LNCAP (cell line): ENCODE results near the gene NRCAM.

Experiments used
- CTCF ChIP-seq: fragments of 450-650 bp; IDR thresholded peaks from 2 replicates; pipeline ENCODE4 v1.5.1; 2017; ENCODE audit warnings: mild to moderate bottlenecking

NRCAM gene

GRCh38 chr7:108376206-108376605 is 80.0 kb downstream of the NRCAM start:
- no peak for TF ChIP-seq CTCF

DNA sequence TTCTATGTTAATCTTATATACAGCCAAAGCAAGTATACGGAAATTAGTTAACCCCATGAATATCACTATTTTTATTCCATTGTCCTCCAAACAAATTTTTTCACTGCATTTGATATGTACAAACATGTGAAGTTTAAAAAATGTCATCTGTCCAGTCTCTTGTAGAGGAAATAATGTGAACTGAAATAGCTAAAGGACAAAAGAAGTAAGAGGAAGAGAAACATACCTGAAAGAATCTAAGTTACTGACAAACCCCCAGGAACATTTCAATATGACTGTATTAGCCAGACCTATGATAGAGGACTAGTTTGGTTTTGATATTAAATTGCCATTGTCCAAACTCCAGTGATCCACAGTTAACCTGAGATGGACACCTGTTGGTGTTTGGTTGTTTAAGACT is 80.6 kb downstream of the NRCAM start:
- no peak for TF ChIP-seq CTCF

DNA sequence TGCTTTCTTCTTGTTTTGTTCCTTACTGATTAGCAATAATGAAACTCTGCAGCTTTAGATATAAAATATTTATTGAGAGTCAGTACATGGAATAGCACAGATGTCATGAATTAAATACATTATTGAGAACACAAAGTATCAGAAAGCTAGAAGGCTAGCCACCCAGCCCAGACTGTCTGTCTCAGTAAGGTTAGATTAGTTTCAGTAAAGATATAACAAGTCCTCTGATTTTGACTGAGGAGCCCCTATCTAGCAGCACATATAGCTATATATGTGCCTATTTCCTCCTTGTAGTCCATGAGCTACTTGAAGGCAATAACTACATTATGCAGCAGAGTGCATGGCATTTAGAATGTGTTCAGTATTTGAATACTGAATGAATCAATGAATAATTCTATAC is 81.3 kb downstream of the NRCAM start:
- no peak for TF ChIP-seq CTCF

GRCh38 chr7:108372618-108373017 is 83.6 kb downstream of the NRCAM start:
- no peak for TF ChIP-seq CTCF

DNA sequence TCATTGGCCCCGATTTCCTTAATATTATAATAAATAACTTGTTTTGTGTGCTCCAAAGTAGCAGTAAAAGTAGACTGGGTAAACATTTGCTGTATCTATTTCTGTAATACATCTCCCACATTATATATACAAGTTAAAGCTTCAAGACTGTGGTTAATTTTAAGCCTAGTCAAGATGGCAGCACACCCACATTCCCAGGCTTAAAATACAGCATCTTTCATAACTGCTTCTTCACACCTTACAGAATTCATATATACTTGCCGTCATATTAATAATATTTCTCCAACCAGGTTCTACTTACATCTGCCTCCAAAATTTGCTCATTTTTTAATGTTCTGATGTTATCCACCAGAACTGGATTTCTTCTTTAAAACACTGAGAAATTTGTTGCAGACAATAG is 85.6 kb downstream of the NRCAM start:
- TF ChIP-seq CTCF: no peak

DNA sequence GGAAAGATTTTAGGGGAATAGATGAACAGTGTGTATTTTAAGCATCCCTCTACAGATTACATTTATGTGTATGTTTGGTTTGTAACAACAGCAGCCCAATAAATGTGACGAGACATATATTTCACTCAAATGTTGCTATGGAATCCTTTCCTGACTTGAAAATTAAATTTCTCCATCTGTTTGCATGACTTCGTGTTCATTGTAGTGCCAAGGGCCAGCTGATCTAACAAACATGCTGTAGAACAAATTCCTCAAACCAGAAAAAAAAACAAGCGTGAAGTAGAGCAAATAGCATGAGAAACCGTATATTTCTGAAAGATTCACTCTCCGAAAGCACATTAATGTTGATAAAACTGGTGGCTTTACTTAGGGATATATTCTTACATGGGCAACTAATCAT is 87.8 kb downstream of the NRCAM start:
- TF ChIP-seq CTCF: no peak

- TF ChIP-seq CTCF: no peak
Observed at GRCh38 chr7:108367946-108368345, 88.3 kb downstream of the NRCAM start.

DNA sequence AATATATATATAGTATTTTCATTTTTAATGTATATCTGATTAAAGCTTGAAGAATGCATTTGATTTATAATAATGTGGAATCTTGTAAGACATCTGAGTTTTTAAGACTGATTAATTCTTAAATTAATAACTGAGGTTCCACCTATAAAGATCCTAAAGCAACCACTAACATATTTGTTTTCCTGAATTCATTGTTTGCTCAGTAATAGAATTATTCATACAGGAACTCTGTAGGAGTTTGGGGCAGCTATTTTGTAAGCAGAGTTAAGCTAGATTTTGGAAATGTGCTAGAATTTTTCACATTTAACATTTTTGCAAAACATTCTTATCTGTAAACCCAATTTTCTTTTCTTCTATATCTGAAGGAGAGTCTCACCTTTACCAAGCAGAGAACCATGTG is 88.9 kb downstream of the NRCAM start:
- TF ChIP-seq CTCF: no peak
